WERI-Rb-1 (cell line): Measurements from ENCODE around the gene RAB6B.

Source experiments
- DNase-seq: peaks from one replicate; pipeline ENCODE4 v3.0.0-alpha.2; 2020
- H3K27ac ChIP-seq: fragments of 250-450 bp; sonication (Bioruptor Pico); 2 replicates; pipeline ENCODE4 v1.5.1; 2020; ENCODE audit warnings: mild to moderate bottlenecking, moderate library complexity
- H3K27me3 ChIP-seq: fragments of 250-450 bp; sonication (Bioruptor Pico); 2 replicates; pipeline ENCODE4 v1.5.1; 2021; ENCODE audit warnings: mild to moderate bottlenecking, low read depth, moderate library complexity; ENCODE audit not compliant: insufficient read depth, severe bottlenecking
- H3K36me3 ChIP-seq: fragments of 250-450 bp; sonication (Bioruptor Pico); 2 replicates; pipeline ENCODE4 v1.5.1; 2020; ENCODE audit warnings: mild to moderate bottlenecking, moderate library complexity
- H3K4me3 ChIP-seq: 2 replicates; pipeline ENCODE4 v1.5.1; 2011; ENCODE audit warnings: low read depth, mild to moderate bottlenecking, control low read depth, low read length
- H3K9me3 ChIP-seq: fragments of 250-450 bp; sonication (Bioruptor Pico); 2 replicates; pipeline ENCODE4 v1.5.1; 2021; ENCODE audit warnings: mild to moderate bottlenecking, moderate library complexity; ENCODE audit not compliant: severe bottlenecking
- CTCF ChIP-seq: IDR thresholded peaks from 2 replicates; pipeline ENCODE4 v1.5.1; 2011; ENCODE audit warnings: low read depth, mild to moderate bottlenecking, control low read depth, inconsistent platforms, low read length

The RAB6B gene

GRCh38 chr3:133837487-133838295 lies 58.0 kb downstream of the RAB6B start:
- Histone ChIP-seq H3K36me3 (no peaks in the 10 kb centered on the region), H3K9me3 (no peaks in the 10 kb centered on the region), H3K27ac (no peak overlapping the region), H3K27me3 (peaks cover 14% of the 10 kb centered on the region), H3K4me3 (no peak overlapping the region)
- TF ChIP-seq CTCF = no peak
- no peak for DNase-seq

- no peak overlapping the region for H3K4me3 ChIP-seq
- no peaks in the 10 kb centered on the region for H3K9me3 ChIP-seq
- no peaks in the 10 kb centered on the region for H3K36me3 ChIP-seq
- DNase-seq = no peak
- no peak for TF ChIP-seq CTCF
- no peak overlapping the region for H3K27ac ChIP-seq
- H3K27me3 ChIP-seq = peaks cover 5% of the 10 kb centered on the region
Observed at GRCh38 chr3:133836497-133837158, 59.1 kb downstream of the RAB6B start.

GRCh38 chr3:133835961-133836360 lies 59.7 kb downstream of the RAB6B start:
- H3K9me3 ChIP-seq = no peaks in the 10 kb centered on the region
- no peak overlapping the region for H3K4me3 ChIP-seq
- peaks cover 4% of the 10 kb centered on the region for H3K27me3 ChIP-seq
- H3K36me3 ChIP-seq = no peaks in the 10 kb centered on the region
- no peak for TF ChIP-seq CTCF
- H3K27ac ChIP-seq = no peak overlapping the region
- DNase-seq = no peak

GRCh38 chr3:133835418-133835743 lies 60.3 kb downstream of the RAB6B start:
- Histone ChIP-seq H3K9me3 (no peaks in the 10 kb centered on the region), H3K36me3 (no peaks in the 10 kb centered on the region), H3K4me3 (no peak overlapping the region), H3K27me3 (peaks cover 4% of the 10 kb centered on the region), H3K27ac (no peak overlapping the region)
- TF ChIP-seq CTCF = no peak
- no peak for DNase-seq

DNA sequence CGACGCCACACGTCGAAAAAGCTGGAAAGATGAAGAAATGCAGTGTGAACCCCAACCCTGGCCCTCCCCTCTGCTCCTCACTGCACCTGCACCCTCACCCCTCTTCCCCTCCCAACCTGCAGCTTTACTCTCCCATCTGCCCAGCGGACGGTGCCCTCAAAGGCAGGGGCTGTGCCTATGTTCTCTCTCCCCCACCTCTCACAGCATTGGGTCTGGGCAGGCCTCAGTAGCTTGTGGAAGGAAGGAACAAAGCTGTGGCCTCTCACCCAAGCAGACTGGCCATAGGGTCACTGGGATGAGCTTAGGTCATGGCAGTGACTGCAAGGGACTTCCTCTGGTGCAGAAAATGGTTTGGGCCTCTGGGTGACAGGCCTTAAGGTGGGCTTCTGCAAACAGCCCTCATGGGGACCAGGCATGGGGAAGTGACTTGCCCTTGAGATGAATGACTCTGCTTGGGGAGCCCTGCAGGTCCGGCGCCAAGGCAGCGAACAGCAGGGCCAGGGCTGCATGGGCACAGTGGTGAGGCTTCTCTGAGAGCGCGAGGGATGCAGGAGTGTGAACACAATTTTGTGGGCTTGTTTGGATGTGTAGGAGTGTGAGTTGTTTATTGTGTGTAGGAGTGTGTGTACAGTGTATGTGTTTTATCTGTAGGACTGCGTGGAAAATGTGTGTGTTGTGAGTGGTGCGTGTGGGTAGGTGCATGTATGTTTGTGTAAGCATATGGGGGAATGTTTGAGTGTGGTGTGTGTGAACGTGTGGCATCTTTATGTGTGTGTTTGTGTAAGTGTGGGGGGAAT lies 60.9 kb downstream of the RAB6B start:
- no peak for DNase-seq
- peaks cover 4% of the 10 kb centered on the region for H3K27me3 ChIP-seq
- TF ChIP-seq CTCF = no peak
- H3K36me3 ChIP-seq = no peaks in the 10 kb centered on the region
- no peak overlapping the region for H3K27ac ChIP-seq
- no peaks in the 10 kb centered on the region for H3K9me3 ChIP-seq
- H3K4me3 ChIP-seq = no peak overlapping the region
